HFF-Myc (cell line): Measurements from ENCODE around the gene TTF1.

Source experiments
- DNase-seq: peaks from one replicate; pipeline ENCODE4 v3.0.0-alpha.2; 2011; ENCODE audit warnings: low read depth; ENCODE audit errors: extremely low read depth
- H3K4me3 ChIP-seq: replicated peaks from 2 replicates; pipeline ENCODE4 v1.5.1; 2011; ENCODE audit warnings: low read depth, mild to moderate bottlenecking, control low read depth, low read length
- CTCF ChIP-seq: IDR thresholded peaks from 2 replicates; pipeline ENCODE4 v1.5.1; 2012; ENCODE audit warnings: mild to moderate bottlenecking, low read depth, low read length, control low read depth; ENCODE audit errors: missing control alignments

Gene TTF1

GRCh38 chr9:132443951-132444607 lies 37.4 kb upstream of the TTF1 start:
- TF ChIP-seq CTCF: no peak
- H3K4me3 ChIP-seq: no peak overlapping the region

GRCh38 chr9:132441404-132441803 lies 34.8 kb upstream of the TTF1 start:
- TF ChIP-seq CTCF: no peak
- no peak overlapping the region for H3K4me3 ChIP-seq
- no peak for DNase-seq

More at GRCh38 chr9:132443951-132444607, 37.4 kb upstream of the TTF1 start:
- DNase-seq: no peak

GRCh38 chr9:132440735-132441134 lies 34.1 kb upstream of the TTF1 start:
- no peak for DNase-seq
- H3K4me3 ChIP-seq: no peak overlapping the region
- no peak for TF ChIP-seq CTCF

GRCh38 chr9:132439153-132439552 lies 32.5 kb upstream of the TTF1 start:
- no peak for TF ChIP-seq CTCF
- H3K4me3 ChIP-seq: no peak overlapping the region
- no peak for DNase-seq

GRCh38 chr9:132434881-132435280 lies 28.2 kb upstream of the TTF1 start:
- H3K4me3 ChIP-seq: no peak overlapping the region
- TF ChIP-seq CTCF: no peak
- no peak for DNase-seq

- no peak overlapping the region for H3K4me3 ChIP-seq
- no peak for TF ChIP-seq CTCF
- no peak for DNase-seq
These were observed 24.4 kb upstream of the TTF1 start for GRCh38 chr9:132430998-132431397.
